GM12878 (cell line): Measurements from ENCODE around the gene ENOX1. TPM values are rescaled to one million over a fixed set of nuclear protein-coding genes. Genes with fewer than 3 reads are reported as not detected.

Source experiments
- ATAC-seq: fragments of 200-7000 bp; cut with Tn5 transposase; 3 replicates; pipeline ENCODE4 v1.9.1; 2020; ENCODE audit warnings: mild to moderate bottlenecking, moderate library complexity
- BruUV-seq: library from RNA; stranded (reverse); fragments of 400-500 nt; replicated peaks from 2 replicates; lab custom pipeline; 2021; lab: Mats Ljungman, UMichigan
- CTCF ChIA-PET: fragments of 300-600 bp; sonication (Branson Sonifier 250); formaldehyde crosslinking; extraction: SDS; loops from one replicate; lab custom pipeline; 2021; ENCODE audit warnings: inconsistent platforms; lab: Yijun Ruan, JAX
- POLR2A ChIA-PET: fragments of 350-600 bp; formaldehyde crosslinking; extraction: SDS; loops from one replicate; lab custom pipeline; 2021; ENCODE audit warnings: inconsistent platforms; lab: Charles Lee
- RAD21 ChIA-PET: fragments of 300-600 bp; sonication (Branson Sonifier 250); formaldehyde crosslinking; loops from one replicate; lab custom pipeline; 2023; ENCODE audit warnings: antibody characterized with exemption; ENCODE audit not compliant: unreplicated experiment; lab: Charles Lee
- SMC1A ChIA-PET: fragments of 300-600 bp; sonication (Branson Sonifier 250); formaldehyde crosslinking; loops from one replicate; lab custom pipeline; 2023; ENCODE audit not compliant: unreplicated experiment, uncharacterized antibody; lab: Charles Lee
- DNase-seq: peaks from one replicate; pipeline ENCODE4 v3.0.0-alpha.2; 2011; ENCODE audit warnings: low read depth, low spot score
- FAIRE-seq: peaks from 3 replicates; lab custom pipeline; 2011; peaks lifted over from hg19 to GRCh38; lab: Jason Lieb, UNC
- H2AFZ ChIP-seq: 2 replicates; pipeline ENCODE4 v1.6.0; 2011; ENCODE audit warnings: low read depth, low read length, control low read depth; ENCODE audit not compliant: control insufficient read depth
- H3K27ac ChIP-seq: 2 replicates; pipeline ENCODE4 v1.5.1; 2011; ENCODE audit warnings: control low read depth; ENCODE audit not compliant: control insufficient read depth, insufficient read depth
- H3K27me3 ChIP-seq, 2 experiments: replicated peaks in 1 of 2; 2 replicates each; pipeline versions ENCODE4 v1.6.0 to v1.6.1; 2011; ENCODE audit warnings: low read length in 1 of 2; ENCODE audit not compliant: control insufficient read depth in 2 of 2, insufficient read depth in 2 of 2
- H3K36me3 ChIP-seq, 2 experiments: 2 replicates each; pipeline ENCODE4 v1.5.1; 2011; ENCODE audit warnings: low read length in 1 of 2; ENCODE audit not compliant: control insufficient read depth in 2 of 2, insufficient read depth in 2 of 2
- H3K4me1 ChIP-seq: 2 replicates; pipeline ENCODE4 v1.6.1; 2011; ENCODE audit warnings: mild to moderate bottlenecking, low read length, moderate library complexity, mixed read lengths; ENCODE audit not compliant: control insufficient read depth, insufficient read depth
- H3K4me2 ChIP-seq: 2 replicates; pipeline ENCODE4 v1.6.0; 2011; ENCODE audit warnings: control low read depth; ENCODE audit not compliant: control insufficient read depth, insufficient read depth
- H3K4me3 ChIP-seq: fragments of 200-600 bp; sonication (generic); 2 replicates; pipeline ENCODE4 v1.5.1; 2016
- H3K79me2 ChIP-seq: 2 replicates; pipeline ENCODE4 v1.6.0; 2011; ENCODE audit warnings: low read length; ENCODE audit not compliant: control insufficient read depth, insufficient read depth
- H3K9ac ChIP-seq: 2 replicates; pipeline ENCODE4 v1.8.0; 2011; ENCODE audit warnings: low read length, control low read depth, mixed read lengths; ENCODE audit not compliant: control insufficient read depth, insufficient read depth
- H3K9me3 ChIP-seq: replicated peaks from 3 replicates; pipeline ENCODE4 v1.5.1; 2011; ENCODE audit warnings: mild to moderate bottlenecking, low read length; ENCODE audit not compliant: control insufficient read depth, insufficient read depth
- H4K20me1 ChIP-seq: 2 replicates; pipeline ENCODE4 v1.6.0; 2011; ENCODE audit not compliant: control insufficient read depth, insufficient read depth
- ASH2L ChIP-seq: fragments of 300-600, 200-600 bp; sonication (generic); IDR thresholded peaks from 2 replicates; pipeline ENCODE4 v1.6.1; 2017; ENCODE audit warnings: low read depth, mild to moderate bottlenecking, borderline replicate concordance
- ATF3 ChIP-seq: IDR thresholded peaks from 2 replicates; pipeline ENCODE4 v1.6.1; 2011; ENCODE audit warnings: low read depth, mild to moderate bottlenecking, low read length, moderate library complexity, borderline replicate concordance; ENCODE audit errors: extremely low read depth
- CREB1 ChIP-seq: IDR thresholded peaks from 2 replicates; pipeline ENCODE4 v1.6.1; 2012; ENCODE audit warnings: low read depth, mild to moderate bottlenecking, inconsistent platforms
- EZH2 ChIP-seq: IDR thresholded peaks from 2 replicates; pipeline ENCODE4 v1.6.1; 2012; ENCODE audit warnings: low read depth, mild to moderate bottlenecking, control low read depth, inconsistent platforms, low read length, borderline replicate concordance; ENCODE audit not compliant: control insufficient read depth
- HCFC1 ChIP-seq: fragments of 150-350 bp; IDR thresholded peaks from 2 replicates; pipeline ENCODE4 v1.6.1; 2014; ENCODE audit warnings: low read length
- PAX8 ChIP-seq: fragments of 450-650 bp; IDR thresholded peaks from 2 replicates; pipeline ENCODE4 v1.6.1; 2017; ENCODE audit warnings: mild to moderate bottlenecking, moderate library complexity
- PRDM15 ChIP-seq: fragments of 450-650 bp; formaldehyde crosslinking; IDR thresholded peaks from 2 replicates; pipeline ENCODE4 v1.4.0; 2020; ENCODE audit warnings: mild to moderate bottlenecking, moderate library complexity
- RBBP5 ChIP-seq: fragments of 200-600 bp; sonication (generic); conservative IDR thresholded peaks from 2 replicates; pipeline ENCODE4 v1.6.1; 2016
- TARDBP ChIP-seq: IDR thresholded peaks from 2 replicates; pipeline ENCODE4 v1.6.1; 2016; ENCODE audit warnings: borderline replicate concordance
- TBL1XR1 ChIP-seq: IDR thresholded peaks from 2 replicates; pipeline ENCODE4 v1.6.1; 2012; ENCODE audit warnings: low read depth, low read length, improper control_type of control experiment
- TCF12 ChIP-seq: IDR thresholded peaks from 2 replicates; pipeline ENCODE4 v1.6.1; 2011; ENCODE audit warnings: low read depth, mild to moderate bottlenecking, low read length
- ZNF274 ChIP-seq: IDR thresholded peaks from one replicate; pipeline ENCODE4 v1.8.0; 2011; ENCODE audit not compliant: insufficient read length, insufficient read depth
- ZNF622 ChIP-seq: fragments of 450-650 bp; IDR thresholded peaks from 2 replicates; pipeline ENCODE4 v1.6.1; 2017; ENCODE audit warnings: mild to moderate bottlenecking, inconsistent platforms
- WGBS: methylation state at CpG from one replicate; pipeline ENCODE4 v1.1.6; 2016; ENCODE audit warnings: low lambda C conversion rate; ENCODE audit not compliant: insufficient replicate concordance, insufficient coverage; ENCODE audit errors: missing lambda C conversion rate; 5-methylcytosine and 5-hydroxymethylcytosine counted together
- in situ Hi-C: fragments of 300-500 bp; cut with MboI; formaldehyde crosslinking; loops from 9 replicates; pipeline ENCODE4 v1.14.3; 2018; ENCODE audit warnings: mixed read lengths
- intact Hi-C: fragments of 100-400 bp; cut with micrococcal nuclease; formaldehyde crosslinking; loops from one replicate; pipeline ENCODE4 v1.14.2; 2022; ENCODE audit not compliant: unreplicated experiment
- polyA plus RNA-seq, 11 experiments: library from polyadenylated mRNA; depleted of rRNA in 4 of 11; unstranded in 6 of 11; stranded (reverse) in 5 of 11; fragments of >200 nt; fragmentation: Nextera tagmentation in 4 of 11; fragmentation: Illumina TruSeq in 1 of 11; extraction: Ambion mirVana in 4 of 11; extraction: Trizol in 1 of 11; gene quantifications; 1 replicate in 1 of 11; 2 replicates in 10 of 11; pipeline versions ENCODE4 v1.2.1 to v1.2.3, GENCODE V29; 2011 to 2016; ENCODE audit warnings: inconsistent platforms in 2 of 11, missing spikeins in 2 of 11, low read depth in 1 of 11
- total RNA-seq, 4 experiments: library from RNA; depleted of rRNA in 3 of 4; stranded (reverse); fragments of >200 nt in 3 of 4; fragmentation: Illumina TruSeq in 1 of 4; extraction: Trizol in 1 of 4; gene quantifications; 2 replicates each; pipeline versions ENCODE4 v1.2.1 to v1.2.3, GENCODE V29; 2013 to 2021
- TF ChIP-seq, protein P1 (sequence below): IDR thresholded peaks from 2 replicates; pipeline ENCODE4 v1.6.1; 2011; ENCODE audit warnings: mild to moderate bottlenecking, low read depth, low read length, moderate library complexity; ENCODE audit not compliant: insufficient replicate concordance
- TF ChIP-seq, protein P2 (sequence below): fragments of 450-650 bp; IDR thresholded peaks from 2 replicates; pipeline ENCODE4 v1.6.1; 2017; ENCODE audit warnings: mild to moderate bottlenecking

The ENOX1 gene
- total and polyA plus RNA-seq, 10 of the 15 experiments (the other 5 are each of a cell fraction or from before 2014, with no cell fraction given) = 0.11 to 0.26 (median 0.15) TPM

DNA sequence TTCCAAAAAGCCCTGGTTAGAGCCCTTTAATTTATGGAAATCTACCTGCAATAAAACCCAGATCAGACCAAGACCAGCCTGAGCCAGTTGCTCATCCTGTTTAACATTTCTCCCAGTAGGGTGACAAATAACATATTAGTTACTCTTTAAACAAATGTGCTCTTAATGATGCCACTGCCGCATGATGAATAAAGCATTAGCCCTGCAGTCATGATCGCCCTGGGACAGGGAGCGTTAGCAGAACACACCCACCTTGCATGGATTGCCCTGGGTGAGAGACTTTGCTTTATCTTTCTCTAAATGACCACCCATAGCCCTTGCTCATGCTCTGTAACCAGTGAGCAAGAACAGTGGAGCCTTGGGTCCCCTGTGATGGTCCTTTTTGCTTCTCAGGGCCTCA is 362.4 kb downstream of the ENOX1 start:
- H2AFZ ChIP-seq = no peak overlapping the region
- ChIA-PET RAD21 (no interaction called here), SMC1A (no interaction called here), POLR2A (no interaction called here), CTCF (no interaction called here)
- FAIRE-seq (no peak), DNase-seq (no peak), ATAC-seq (no peak)
- no TSS peak for BruUV-seq
- WGBS = 33% methylated on average over 3 of the region's 3 CpGs
- in situ Hi-C loops (no loop called here), intact Hi-C loops (no loop called here)
- no peaks in the 10 kb centered on the region for H3K36me3 ChIP-seq
- no peaks in the 10 kb centered on the region for H4K20me1 ChIP-seq
- no peaks in the 10 kb centered on the region for H3K4me1 ChIP-seq
- no peak overlapping the region for H3K27ac ChIP-seq
- no peak overlapping the region for H3K4me2 ChIP-seq
- H3K79me2 ChIP-seq = no peaks in the 10 kb centered on the region
- TF ChIP-seq ASH2L (no peak), ZNF274 (no peak), EZH2 (no peak), PRDM15 (CRISPR knock-in tag) (no peak), CREB1 (no peak), TARDBP (no peak), PAX8 (no peak), TBL1XR1 (no peak), ATF3 (no peak), TCF12 (no peak), ZNF622 (no peak), HCFC1 (no peak), RBBP5 (no peak)
- TF ChIP-seq, protein P1, sequence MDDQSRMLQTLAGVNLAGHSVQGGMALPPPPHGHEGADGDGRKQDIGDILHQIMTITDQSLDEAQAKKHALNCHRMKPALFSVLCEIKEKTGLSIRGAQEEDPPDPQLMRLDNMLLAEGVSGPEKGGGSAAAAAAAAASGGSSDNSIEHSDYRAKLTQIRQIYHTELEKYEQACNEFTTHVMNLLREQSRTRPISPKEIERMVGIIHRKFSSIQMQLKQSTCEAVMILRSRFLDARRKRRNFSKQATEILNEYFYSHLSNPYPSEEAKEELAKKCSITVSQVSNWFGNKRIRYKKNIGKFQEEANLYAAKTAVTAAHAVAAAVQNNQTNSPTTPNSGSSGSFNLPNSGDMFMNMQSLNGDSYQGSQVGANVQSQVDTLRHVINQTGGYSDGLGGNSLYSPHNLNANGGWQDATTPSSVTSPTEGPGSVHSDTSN = no peak
- TF ChIP-seq, protein P2, sequence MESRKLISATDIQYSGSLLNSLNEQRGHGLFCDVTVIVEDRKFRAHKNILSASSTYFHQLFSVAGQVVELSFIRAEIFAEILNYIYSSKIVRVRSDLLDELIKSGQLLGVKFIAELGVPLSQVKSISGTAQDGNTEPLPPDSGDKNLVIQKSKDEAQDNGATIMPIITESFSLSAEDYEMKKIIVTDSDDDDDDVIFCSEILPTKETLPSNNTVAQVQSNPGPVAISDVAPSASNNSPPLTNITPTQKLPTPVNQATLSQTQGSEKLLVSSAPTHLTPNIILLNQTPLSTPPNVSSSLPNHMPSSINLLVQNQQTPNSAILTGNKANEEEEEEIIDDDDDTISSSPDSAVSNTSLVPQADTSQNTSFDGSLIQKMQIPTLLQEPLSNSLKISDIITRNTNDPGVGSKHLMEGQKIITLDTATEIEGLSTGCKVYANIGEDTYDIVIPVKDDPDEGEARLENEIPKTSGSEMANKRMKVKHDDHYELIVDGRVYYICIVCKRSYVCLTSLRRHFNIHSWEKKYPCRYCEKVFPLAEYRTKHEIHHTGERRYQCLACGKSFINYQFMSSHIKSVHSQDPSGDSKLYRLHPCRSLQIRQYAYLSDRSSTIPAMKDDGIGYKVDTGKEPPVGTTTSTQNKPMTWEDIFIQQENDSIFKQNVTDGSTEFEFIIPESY = no peak
- H3K9ac ChIP-seq = no peak overlapping the region
- no peaks in the 10 kb centered on the region for H3K27me3 ChIP-seq
- H3K9me3 ChIP-seq = no peaks in the 10 kb centered on the region
- H3K4me3 ChIP-seq = no peak overlapping the region
